Measurements from ENCODE around the gene PABPC4L. TPM values are rescaled to one million over a fixed set of nuclear protein-coding genes. Genes with fewer than 3 reads are reported as not detected.
"Not testable (repeated sequence)": the region's sequence is repeated elsewhere in the genome, so short reads cannot be mapped to it uniquely, and the experiment has no call there.

PABPC4L gene
- total RNA-seq, 6 experiments from 2014 or later, result 0.06 to 0.20 (median 0.16) TPM; not detected in 1

GRCh38 chr4:134216411-134216810 is 14.8 kb upstream of the PABPC4L start:
- Histone ChIP-seq H3K4me3 (no peak overlapping the region), H3K27me3 (no peaks in the 10 kb centered on the region), H3K4me1 (no peaks in the 10 kb centered on the region), H3K9me3 (no peaks in the 10 kb centered on the region), H3K27ac (no peak overlapping the region), H3K36me3 (no peaks in the 10 kb centered on the region)
- no peak for DNase-seq
- WGBS (ENCODE audit: insufficient coverage, low coverage, low lambda C conversion rate, missing lambda C conversion rate), result 36% methylated on average over 1 of the region's 1 CpG
- TF ChIP-seq POLR2A (IDR thresholded peaks at IDR 0.05) (no peak), CTCF (IDR thresholded peaks at IDR 0.05) (no peak)
- no peak for ATAC-seq
- intact Hi-C loops (cut with DNase I), result no loop called here

GRCh38 chr4:134215620-134216344 is 14.2 kb upstream of the PABPC4L start:
- H3K36me3 ChIP-seq, result no peaks in the 10 kb centered on the region
- no peak overlapping the region for H3K27ac ChIP-seq
- 19% methylated on average over 2 of the region's 2 CpGs for WGBS (ENCODE audit: insufficient coverage, low coverage, low lambda C conversion rate, missing lambda C conversion rate)
- no peaks in the 10 kb centered on the region for H3K4me1 ChIP-seq
- intact Hi-C loops (cut with DNase I), result no loop called here
- no peak for ATAC-seq
- H3K9me3 ChIP-seq, result no peaks in the 10 kb centered on the region
- no peak for DNase-seq
- TF ChIP-seq POLR2A (IDR thresholded peaks at IDR 0.05), result no peak
- no peaks in the 10 kb centered on the region for H3K27me3 ChIP-seq
- no peak overlapping the region for H3K4me3 ChIP-seq

- H3K4me1 ChIP-seq; H3K27ac ChIP-seq; intact Hi-C loops (cut with DNase I); H3K4me3 ChIP-seq; ATAC-seq; H3K9me3 ChIP-seq; DNase-seq; H3K27me3 ChIP-seq; H3K36me3 ChIP-seq: not testable (repeated sequence)
- 40% methylated on average over 1 of the region's 11 CpGs for WGBS (ENCODE audit: insufficient coverage, low coverage, low lambda C conversion rate, missing lambda C conversion rate)
Measured at GRCh38 chr4:134207955-134208354, 6.4 kb upstream of the PABPC4L start.

GRCh38 chr4:134202166-134202956 is 772 bp upstream of the PABPC4L start:
- no peaks in the 10 kb centered on the region for H3K36me3 ChIP-seq
- no peaks in the 10 kb centered on the region for H3K9me3 ChIP-seq
- no peak overlapping the region for H3K27ac ChIP-seq
- DNase-seq (no peak), ATAC-seq (no peak)
- intact Hi-C loops (cut with DNase I), result no loop called here
- H3K27me3 ChIP-seq, result no peaks in the 10 kb centered on the region
- H3K4me3 ChIP-seq, result no peak overlapping the region
- 30% methylated on average over 8 of the region's 8 CpGs for WGBS (ENCODE audit: insufficient coverage, low coverage, low lambda C conversion rate, missing lambda C conversion rate)
- H3K4me1 ChIP-seq, result no peaks in the 10 kb centered on the region
- TF ChIP-seq CTCF (IDR thresholded peaks at IDR 0.05) (no peak), POLR2A (IDR thresholded peaks at IDR 0.05) (no peak)

- no peaks in the 10 kb centered on the region for H3K4me1 ChIP-seq
- ATAC-seq (peak in 1 of 4 donors; percentile 20), DNase-seq (no peak)
- peak overlapping the region in 2 of 3 donors; percentile 16 to 33 for H3K4me3 ChIP-seq
- TF ChIP-seq POLR2A (IDR thresholded peaks at IDR 0.05) (no peak), CTCF (IDR thresholded peaks at IDR 0.05) (no peak)
- WGBS (ENCODE audit: insufficient coverage, low coverage, low lambda C conversion rate, missing lambda C conversion rate), result 71% methylated on average over 7 of the region's 10 CpGs
- H3K36me3 ChIP-seq, result no peaks in the 10 kb centered on the region
- intact Hi-C loops (cut with DNase I), result no loop called here
- peak overlapping the region in 1 of 3 donors; percentile 49 for H3K27ac ChIP-seq
- H3K9me3 ChIP-seq, result no peaks in the 10 kb centered on the region
- H3K27me3 ChIP-seq, result no peaks in the 10 kb centered on the region
Measured at GRCh38 chr4:134200811-134201215, 776 bp downstream of the PABPC4L start.
